A549 (cell line): ENCODE measurements around the gene PPIF. TPM values are rescaled to one million over a fixed set of nuclear protein-coding genes. Genes with fewer than 3 reads are reported as not detected.

ENCODE experiments used
- ATAC-seq, 2 experiments: fragments of 200-7000 bp in 1 of 2; fragments of >200 bp in 1 of 2; cut with Nextera tagmentation in 1 of 2; cut with Tn5 transposase in 1 of 2; 3 replicates each; pipeline versions ENCODE4 v1.8.0 to v1.9.1; 2018 to 2020; ENCODE audit warnings: mild to moderate bottlenecking in 1 of 2, moderate library complexity in 1 of 2
- CTCF ChIA-PET: fragments of 300-600 bp; sonication (Branson Sonifier 250); formaldehyde crosslinking; extraction: SDS; loops from one replicate; lab custom pipeline; 2021; ENCODE audit warnings: antibody characterized with exemption, inconsistent platforms; lab: Yijun Ruan, JAX
- POLR2A ChIA-PET: fragments of 350-600 bp; formaldehyde crosslinking; extraction: SDS; loops from one replicate; lab custom pipeline; 2021; ENCODE audit warnings: antibody characterized with exemption, inconsistent platforms; lab: Yijun Ruan, JAX
- DNase-seq, 2 experiments: peaks; one replicate each; pipeline versions ENCODE4 v3.0.0 to v3.0.0-alpha.2; 2011 to 2016; ENCODE audit warnings: low read depth in 1 of 2, low spot score in 1 of 2
- FAIRE-seq: peaks from 2 replicates; lab custom pipeline; 2011; peaks lifted over from hg19 to GRCh38; lab: Jason Lieb, UNC
- H3K27ac ChIP-seq, 2 experiments: fragments of >200 bp; sonication (Bioruptor Twin); formaldehyde crosslinking; 3 replicates each; pipeline ENCODE4 v1.5.1; 2016 to 2017
- H3K4me1 ChIP-seq: fragments of >200 bp; sonication (Bioruptor Twin); formaldehyde crosslinking; 3 replicates; pipeline ENCODE4 v1.6.1; 2016
- H3K4me2 ChIP-seq: fragments of >200 bp; sonication (Bioruptor Twin); formaldehyde crosslinking; 3 replicates; pipeline ENCODE4 v1.6.1; 2016
- H3K4me3 ChIP-seq: fragments of >200 bp; sonication (Bioruptor Twin); formaldehyde crosslinking; 3 replicates; pipeline ENCODE4 v1.5.1; 2016
- H3K9me3 ChIP-seq: fragments of >200 bp; sonication (Bioruptor Twin); formaldehyde crosslinking; 3 replicates; pipeline ENCODE4 v1.6.1; 2016
- CEBPB ChIP-seq, 2 experiments: fragments of >200 bp in 1 of 2; sonication (Bioruptor Twin) in 1 of 2; formaldehyde crosslinking in 1 of 2; IDR thresholded peaks; 2 replicates each; pipeline ENCODE4 v1.6.1; 2012 to 2016
- EHF ChIP-seq: fragments of 250-450 bp; sonication (Bioruptor Pico); IDR thresholded peaks from 2 replicates; pipeline ENCODE4 v1.5.0; 2020; ENCODE audit warnings: mild to moderate bottlenecking
- EHMT2 ChIP-seq: fragments of 200-600 bp; sonication (generic); IDR thresholded peaks from 2 replicates; pipeline ENCODE4 v1.6.1; 2016; ENCODE audit warnings: antibody characterized with exemption, low read depth, mild to moderate bottlenecking, moderate library complexity
- ESRRA ChIP-seq: fragments of 150-350 bp; IDR thresholded peaks from 2 replicates; pipeline ENCODE4 v1.6.1; 2014; ENCODE audit warnings: mild to moderate bottlenecking, low read length, borderline replicate concordance
- FOSB ChIP-seq: fragments of 250-450 bp; sonication (Bioruptor Pico); IDR thresholded peaks from 2 replicates; pipeline ENCODE4 v1.5.0; 2020; ENCODE audit warnings: mild to moderate bottlenecking, moderate library complexity
- FOSL2 ChIP-seq, 2 experiments: fragments of 450-650 bp in 1 of 2; fragments of >200 bp in 1 of 2; sonication (Bioruptor Twin) in 1 of 2; formaldehyde crosslinking; IDR thresholded peaks; 2 replicates each; pipeline versions ENCODE4 v1.5.0 to v1.6.1; 2016 to 2020; ENCODE audit warnings: mild to moderate bottlenecking in 1 of 2, moderate library complexity in 1 of 2
- GATA3 ChIP-seq: IDR thresholded peaks from 2 replicates; pipeline ENCODE4 v1.6.1; 2012; ENCODE audit warnings: borderline replicate concordance
- HDAC2 ChIP-seq: fragments of 200-600 bp; sonication (generic); IDR thresholded peaks from 2 replicates; pipeline ENCODE4 v1.6.1; 2016
- HOXB13 ChIP-seq: fragments of 250-450 bp; sonication (Bioruptor Pico); IDR thresholded peaks from 2 replicates; pipeline ENCODE4 v1.5.0; 2020; ENCODE audit warnings: low read depth, mild to moderate bottlenecking, moderate library complexity
- HOXB5 ChIP-seq: fragments of 250-450 bp; sonication (Bioruptor Pico); IDR thresholded peaks from 2 replicates; pipeline ENCODE4 v1.5.0; 2020; ENCODE audit warnings: mild to moderate bottlenecking, moderate library complexity
- JUN ChIP-seq, 2 experiments: fragments of >200 bp; sonication (Bioruptor Twin); formaldehyde crosslinking; IDR thresholded peaks; 2 replicates in 1 of 2; 3 replicates in 1 of 2; pipeline ENCODE4 v1.6.1; 2016 to 2017
- KDM5A ChIP-seq: fragments of 200-600 bp; sonication (generic); IDR thresholded peaks from 2 replicates; pipeline ENCODE4 v1.6.1; 2016; ENCODE audit warnings: antibody characterized with exemption, mild to moderate bottlenecking
- MYC ChIP-seq: IDR thresholded peaks from 2 replicates; pipeline ENCODE4 v1.6.1; 2012; ENCODE audit warnings: mild to moderate bottlenecking, inconsistent platforms, low read length, improper control_type of control experiment, borderline replicate concordance
- NFE2L2 ChIP-seq: fragments of 150-350 bp; conservative IDR thresholded peaks from 2 replicates; pipeline ENCODE4 v1.6.1; 2014; ENCODE audit warnings: low read length
- NR3C1 ChIP-seq: fragments of >200 bp; sonication (Bioruptor Twin); formaldehyde crosslinking; IDR thresholded peaks from 3 replicates; pipeline ENCODE4 v1.6.1; 2017
- PHF8 ChIP-seq: fragments of 200-600 bp; sonication (generic); IDR thresholded peaks from 2 replicates; pipeline ENCODE4 v1.6.1; 2016; ENCODE audit warnings: low read depth, mild to moderate bottlenecking, antibody characterized with exemption, moderate library complexity, borderline replicate concordance
- POLR2A ChIP-seq: IDR thresholded peaks from 2 replicates; pipeline ENCODE4 v1.6.1; 2012; ENCODE audit warnings: mild to moderate bottlenecking, low read length
- RCOR1 ChIP-seq: fragments of 150-350 bp; IDR thresholded peaks from 2 replicates; pipeline ENCODE4 v1.6.1; 2014; ENCODE audit warnings: antibody characterized with exemption, low read length, low read depth
- SREBF2 ChIP-seq: fragments of 450-650 bp; IDR thresholded peaks from 2 replicates; pipeline ENCODE4 v1.6.1; 2014; ENCODE audit warnings: mild to moderate bottlenecking, moderate library complexity
- ZFP36 ChIP-seq: fragments of 450-650 bp; IDR thresholded peaks from 2 replicates; pipeline ENCODE4 v1.6.1; 2014; ENCODE audit warnings: borderline replicate concordance; ENCODE audit not compliant: partially characterized antibody
- ZNF302 ChIP-seq: fragments of 250-450 bp; sonication (Bioruptor Pico); IDR thresholded peaks from 2 replicates; pipeline ENCODE4 v1.9.0; 2021; ENCODE audit warnings: inconsistent platforms, mild to moderate bottlenecking, moderate library complexity
- ZSCAN20 ChIP-seq: fragments of 250-450 bp; sonication (Bioruptor Pico); IDR thresholded peaks from 2 replicates; pipeline ENCODE4 v1.8.0; 2022; ENCODE audit warnings: mild to moderate bottlenecking, moderate library complexity
- WGBS: methylation state at CpG from one replicate; pipeline ENCODE4 v1.1.6; 2017; ENCODE audit errors: missing lambda C conversion rate; 5-methylcytosine and 5-hydroxymethylcytosine counted together
- polyA plus RNA-seq, 4 experiments: library from polyadenylated mRNA; depleted of rRNA in 3 of 4; stranded (reverse); fragments of >200 nt; fragmentation: RNase III in 1 of 4; extraction: RNeasy Plus Mini Kit Qiagen cat#74134 plus additional on column Dnase treatment in 1 of 4; gene quantifications; 2 replicates in 3 of 4; 3 replicates in 1 of 4; pipeline ENCODE4 v1.2.3, GENCODE V29; 2011 to 2017
- TF ChIP-seq, protein P1 (sequence below): IDR thresholded peaks from 2 replicates; pipeline ENCODE4 v1.6.1; 2012; ENCODE audit warnings: low read depth, borderline replicate concordance
- TF ChIP-seq, protein P2 (sequence below): fragments of 250-450 bp; sonication (Bioruptor Pico); IDR thresholded peaks from 2 replicates; pipeline ENCODE4 v1.5.0; 2020; ENCODE audit warnings: low read depth, mild to moderate bottlenecking, moderate library complexity

PPIF gene
- polyA plus RNA-seq, 2 of the 4 experiments (the other 2 are of a cell fraction), result 44.8 to 75.0 TPM

DNA sequence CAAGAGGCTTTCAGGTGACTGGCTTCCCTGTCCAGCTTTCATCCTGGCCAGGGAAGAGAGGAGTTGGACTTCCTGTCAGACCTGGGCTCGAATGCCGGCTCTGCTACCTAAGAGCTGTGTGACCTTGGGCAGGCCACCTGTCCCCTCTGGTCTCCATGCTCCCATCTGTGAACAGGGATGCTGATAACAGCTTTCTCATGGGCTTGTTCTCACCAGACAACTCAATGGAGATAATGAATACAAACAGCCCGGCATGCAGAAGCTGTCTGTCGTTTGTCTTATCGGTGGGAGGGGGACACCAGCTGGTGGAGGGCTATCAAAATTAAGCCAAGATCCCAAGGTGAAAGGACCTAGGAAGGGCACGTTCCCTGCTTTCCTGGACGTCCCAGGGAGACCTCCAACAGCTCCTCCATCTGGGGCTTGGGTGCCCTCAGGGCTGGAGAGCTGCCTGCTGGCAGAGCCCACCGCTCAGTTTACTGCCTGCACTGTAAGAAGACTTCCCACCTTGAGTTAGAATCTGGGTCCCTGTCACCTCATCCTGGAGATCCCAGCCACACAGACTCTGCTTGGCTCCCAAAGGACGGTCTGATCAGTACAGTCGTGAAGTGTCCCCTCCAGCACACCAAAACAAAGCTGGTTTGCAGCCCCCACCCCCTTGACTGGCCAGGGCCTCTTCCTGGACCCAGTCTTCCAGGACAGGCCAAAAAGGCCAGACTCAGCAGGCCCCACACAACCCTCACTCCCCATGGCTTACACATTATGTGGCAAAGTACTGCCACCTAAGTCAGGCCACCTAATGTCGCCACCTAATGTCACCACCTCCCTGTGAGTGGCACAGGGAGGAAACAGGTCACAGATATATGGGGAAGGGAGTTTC, 40.9 kb downstream of the PPIF start:
- Histone ChIP-seq H3K4me2 (no peak overlapping the region), H3K4me3 (no peak overlapping the region), H3K9me3 (no peaks in the 10 kb centered on the region), H3K27ac (no peak overlapping the region), H3K4me1 (no peaks in the 10 kb centered on the region)
- 76% methylated on average over 11 of the region's 11 CpGs for WGBS
- DNase-seq (no peak), FAIRE-seq (no peak), ATAC-seq (no peak)
- TF ChIP-seq POLR2A, result no peak
- no peak for TF ChIP-seq JUN (IDR thresholded peaks at IDR 0.05)
- no peak for TF ChIP-seq FOSL2 (IDR thresholded peaks at IDR 0.05)
- no peak for TF ChIP-seq FOSL2 (CRISPR knock-in tag; IDR thresholded peaks at IDR 0.05)
- no peak for TF ChIP-seq CEBPB (IDR thresholded peaks at IDR 0.05)
- TF ChIP-seq SREBF2, result no peak
- no peak for TF ChIP-seq ZNF302 (CRISPR knock-in tag)
- no peak for TF ChIP-seq HOXB5 (CRISPR knock-in tag)
- TF ChIP-seq EHMT2, result no peak
- TF ChIP-seq, protein P1, sequence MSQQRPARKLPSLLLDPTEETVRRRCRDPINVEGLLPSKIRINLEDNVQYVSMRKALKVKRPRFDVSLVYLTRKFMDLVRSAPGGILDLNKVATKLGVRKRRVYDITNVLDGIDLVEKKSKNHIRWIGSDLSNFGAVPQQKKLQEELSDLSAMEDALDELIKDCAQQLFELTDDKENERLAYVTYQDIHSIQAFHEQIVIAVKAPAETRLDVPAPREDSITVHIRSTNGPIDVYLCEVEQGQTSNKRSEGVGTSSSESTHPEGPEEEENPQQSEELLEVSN, result no peak
- TF ChIP-seq RCOR1, result no peak
- no peak for TF ChIP-seq ZSCAN20 (CRISPR knock-in tag)
- TF ChIP-seq ESRRA, result no peak
- no peak for TF ChIP-seq GATA3
- ChIA-PET CTCF (interaction anchor here (0.6 to 2.4 kb wide), 6 partner anchors 12 to 80 kb away, joined by 3 to 13 read pairs (median 4); no protein-coding TSS in a partner anchor), POLR2A (no interaction called here)

DNA sequence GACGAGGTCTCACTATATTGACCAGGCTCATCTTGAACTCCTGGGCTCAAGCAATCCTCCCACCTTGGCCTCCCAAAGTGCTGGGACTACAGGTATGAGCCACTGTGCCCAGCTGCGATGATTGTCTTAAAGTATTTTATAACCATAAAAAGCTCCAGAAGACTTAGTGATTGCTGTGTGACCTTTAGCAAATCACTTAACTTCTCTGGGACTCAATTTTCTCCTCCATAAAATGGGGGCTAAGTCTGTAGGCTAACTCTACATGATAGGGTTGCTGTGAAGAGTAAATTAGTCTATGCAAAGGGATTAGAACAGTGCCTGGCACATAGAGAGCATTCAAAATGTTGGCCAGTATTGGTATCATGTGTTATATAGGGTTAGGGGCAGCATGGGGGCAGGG, 42.8 kb downstream of the PPIF start:
- ATAC-seq (no peak), FAIRE-seq (no peak), DNase-seq (no peak)
- POLR2A ChIA-PET, result interaction anchor here (1.4 kb wide), 1 partner anchor 55 kb away, joined by 3 read pairs; no protein-coding TSS in a partner anchor
- Histone ChIP-seq H3K4me2 (no peak overlapping the region), H3K4me3 (no peak overlapping the region), H3K27ac (no peak overlapping the region), H3K4me1 (no peaks in the 10 kb centered on the region), H3K9me3 (no peaks in the 10 kb centered on the region)
- WGBS, result 91% methylated on average over 2 of the region's 2 CpGs
- CTCF ChIA-PET, result interaction anchor here (1.1 to 3.6 kb wide), 3 partner anchors 8 to 43 kb away, joined by 3 to 17 read pairs (median 3); no protein-coding TSS in a partner anchor
- TF ChIP-seq EHF (no peak), HDAC2 (no peak), HOXB13 (CRISPR knock-in tag) (no peak), ZFP36 (peak; percentile 16)
- TF ChIP-seq, all 56 proteins: peak for 1

DNA sequence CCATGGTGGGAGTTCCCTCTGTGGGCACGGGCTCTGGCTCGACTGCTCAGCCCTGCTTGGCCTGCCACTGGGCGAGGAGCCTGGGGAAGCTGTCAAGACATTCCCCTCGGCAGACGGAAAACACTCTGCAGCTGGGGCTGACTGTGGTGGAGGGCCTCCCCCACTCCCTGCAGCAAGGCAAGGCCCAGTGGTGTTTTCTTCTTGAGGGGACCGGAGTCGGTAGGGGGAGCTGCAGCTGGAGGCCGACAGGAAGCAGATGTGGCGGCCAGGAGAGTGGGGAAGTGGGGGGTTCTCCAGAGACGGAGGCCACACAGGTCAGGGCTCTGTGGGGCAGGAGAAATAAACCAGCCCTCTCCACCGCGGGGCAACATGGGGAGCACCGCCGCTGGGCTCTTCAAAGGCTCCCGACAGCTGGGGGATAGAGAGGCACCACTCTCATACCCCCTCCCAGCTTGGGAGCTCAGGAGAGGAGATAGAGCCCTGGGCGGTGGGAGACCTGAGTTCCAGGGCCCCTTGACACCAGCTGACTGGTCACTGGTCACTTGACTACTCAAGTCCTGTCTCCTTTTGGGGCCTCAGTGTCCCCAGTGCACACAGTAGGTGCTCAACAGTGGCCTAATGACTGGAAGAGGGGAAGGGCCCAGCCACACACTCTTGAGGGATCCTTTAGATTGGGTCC, 43.4 kb downstream of the PPIF start:
- CTCF ChIA-PET, result interaction anchor here (1.3 to 3.6 kb wide), 4 partner anchors 8 to 42 kb away, joined by 3 to 17 read pairs (median 6); no protein-coding TSS in a partner anchor
- ATAC-seq, result no peak

More for the DNA sequence above, 43.4 kb downstream of the PPIF start:
- Histone ChIP-seq H3K4me3 (no peak overlapping the region), H3K9me3 (no peaks in the 10 kb centered on the region), H3K4me1 (no peaks in the 10 kb centered on the region), H3K27ac (no peak overlapping the region), H3K4me2 (no peak overlapping the region)
- TF ChIP-seq POLR2A (no peak), FOSB (CRISPR knock-in tag) (no peak), CEBPB (IDR thresholded peaks at IDR 0.05) (no peak), NR3C1 (no peak), KDM5A (no peak), PHF8 (no peak), EHMT2 (no peak), HOXB13 (CRISPR knock-in tag) (no peak), NFE2L2 (no peak), ZNF302 (CRISPR knock-in tag) (no peak), MYC (no peak)
- TF ChIP-seq, protein P1, result no peak
- TF ChIP-seq, protein P2, sequence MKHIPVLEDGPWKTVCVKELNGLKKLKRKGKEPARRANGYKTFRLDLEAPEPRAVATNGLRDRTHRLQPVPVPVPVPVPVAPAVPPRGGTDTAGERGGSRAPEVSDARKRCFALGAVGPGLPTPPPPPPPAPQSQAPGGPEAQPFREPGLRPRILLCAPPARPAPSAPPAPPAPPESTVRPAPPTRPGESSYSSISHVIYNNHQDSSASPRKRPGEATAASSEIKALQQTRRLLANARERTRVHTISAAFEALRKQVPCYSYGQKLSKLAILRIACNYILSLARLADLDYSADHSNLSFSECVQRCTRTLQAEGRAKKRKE (CRISPR knock-in tag), result no peak
- 92% methylated on average over 12 of the region's 16 CpGs for WGBS
- DNase-seq (no peak), FAIRE-seq (no peak)
- POLR2A ChIA-PET, result interaction anchor here (1.4 kb wide), 1 partner anchor 54 kb away, joined by 3 read pairs; no protein-coding TSS in a partner anchor
